H9 (cell line): ENCODE measurements around the gene NDUFA11. TPM values are rescaled to one million over a fixed set of nuclear protein-coding genes. Genes with fewer than 3 reads are reported as not detected.

Source experiments
- DNase-seq: peaks from one replicate; pipeline ENCODE4 v3.0.0-alpha.2; 2017
- H2AFZ ChIP-seq: one replicate; pipeline ENCODE4 v1.6.1; 2013; ENCODE audit warnings: mild to moderate bottlenecking, low read length, control low read depth, moderate library complexity
- H2AK5ac ChIP-seq: 2 replicates; pipeline ENCODE4 v1.6.1; 2013; ENCODE audit warnings: low read length, control low read depth, mixed read lengths; ENCODE audit not compliant: insufficient read length
- H2BK120ac ChIP-seq: one replicate; pipeline ENCODE4 v1.6.1; 2013; ENCODE audit warnings: low read depth, mild to moderate bottlenecking, low read length, control low read depth, inconsistent platforms; ENCODE audit not compliant: poor library complexity, severe bottlenecking
- H2BK12ac ChIP-seq: 2 replicates; pipeline ENCODE4 v1.6.1; 2013; ENCODE audit warnings: low read length, control low read depth, mixed read lengths, low read depth; ENCODE audit not compliant: insufficient read length
- H2BK15ac ChIP-seq: 2 replicates; pipeline ENCODE4 v1.6.1; 2013; ENCODE audit warnings: low read depth, low read length, control low read depth
- H2BK20ac ChIP-seq: one replicate; pipeline ENCODE4 v1.6.1; 2013; ENCODE audit warnings: low read depth, mild to moderate bottlenecking, low read length, control low read depth, inconsistent platforms; ENCODE audit not compliant: poor library complexity, severe bottlenecking
- H2BK5ac ChIP-seq: 2 replicates; pipeline ENCODE4 v1.6.1; 2013; ENCODE audit warnings: low read length, control low read depth, mixed read lengths; ENCODE audit not compliant: insufficient read length
- H3K14ac ChIP-seq: 2 replicates; pipeline ENCODE4 v1.6.1; 2013; ENCODE audit warnings: low read length, control low read depth; ENCODE audit not compliant: insufficient read depth
- H3K18ac ChIP-seq: 2 replicates; pipeline ENCODE4 v1.6.1; 2013; ENCODE audit warnings: low read depth, mild to moderate bottlenecking, mixed read lengths, low read length, control low read depth; ENCODE audit not compliant: insufficient read length
- H3K23ac ChIP-seq: 2 replicates; pipeline ENCODE4 v1.6.1; 2013; ENCODE audit warnings: low read length, control low read depth, mixed read lengths, low read depth; ENCODE audit not compliant: insufficient read length
- H3K23me2 ChIP-seq: 2 replicates; pipeline ENCODE4 v1.6.1; 2013; ENCODE audit warnings: low read depth, mild to moderate bottlenecking, mixed read lengths, low read length, control low read depth; ENCODE audit not compliant: insufficient read length, poor library complexity, severe bottlenecking
- H3K27ac ChIP-seq: 2 replicates; pipeline ENCODE4 v1.5.1; 2013; ENCODE audit warnings: low read length, control low read depth, mixed read lengths, low read depth; ENCODE audit not compliant: insufficient read length
- H3K27me3 ChIP-seq: 2 replicates; pipeline ENCODE4 v1.6.1; 2013; ENCODE audit warnings: low read length, control low read depth, inconsistent platforms; ENCODE audit not compliant: insufficient read depth
- H3K4ac ChIP-seq: 2 replicates; pipeline ENCODE4 v1.6.1; 2013; ENCODE audit warnings: low read depth, mild to moderate bottlenecking, control low read depth, inconsistent platforms, low read length, moderate library complexity
- H3K4me1 ChIP-seq: 2 replicates; pipeline ENCODE4 v1.6.1; 2013; ENCODE audit warnings: low read length, control low read depth, inconsistent platforms; ENCODE audit not compliant: insufficient read depth
- H3K4me2 ChIP-seq: 2 replicates; pipeline ENCODE4 v1.6.1; 2013; ENCODE audit warnings: low read length, control low read depth, mixed read lengths; ENCODE audit not compliant: insufficient read length, insufficient read depth
- H3K56ac ChIP-seq: 2 replicates; pipeline ENCODE4 v1.6.1; 2013; ENCODE audit warnings: low read depth, mild to moderate bottlenecking, mixed read lengths, low read length, control low read depth; ENCODE audit not compliant: insufficient read length
- H3K79me1 ChIP-seq: 2 replicates; pipeline ENCODE4 v1.6.1; 2013; ENCODE audit warnings: low read depth, mild to moderate bottlenecking, moderate library complexity, low read length, control low read depth, inconsistent platforms; ENCODE audit not compliant: insufficient read depth, poor library complexity, severe bottlenecking
- H3K79me2 ChIP-seq: 2 replicates; pipeline ENCODE4 v1.6.1; 2013; ENCODE audit warnings: low read length, control low read depth, inconsistent platforms; ENCODE audit not compliant: insufficient read depth
- H3K9ac ChIP-seq: 2 replicates; pipeline ENCODE4 v1.6.1; 2013; ENCODE audit warnings: low read length, control low read depth, mixed read lengths; ENCODE audit not compliant: insufficient read length; ENCODE audit errors: extremely low read depth
- H3K9me3 ChIP-seq: one replicate; pipeline ENCODE4 v1.6.1; 2013; ENCODE audit warnings: low read depth, low read length, inconsistent platforms; ENCODE audit not compliant: control insufficient read depth
- H3T11ph ChIP-seq: one replicate; pipeline ENCODE4 v1.6.1; 2013; ENCODE audit warnings: mild to moderate bottlenecking, low read length, control low read depth, inconsistent platforms
- H4K20me1 ChIP-seq: one replicate; pipeline ENCODE4 v1.6.1; 2013; ENCODE audit not compliant: control insufficient read depth, insufficient read length, insufficient read depth
- H4K5ac ChIP-seq: 2 replicates; pipeline ENCODE4 v1.6.1; 2013; ENCODE audit warnings: low read depth, mild to moderate bottlenecking, mixed read lengths, low read length, control low read depth; ENCODE audit not compliant: insufficient read length
- H4K8ac ChIP-seq: replicated peaks from 2 replicates; pipeline ENCODE4 v1.6.1; 2013; ENCODE audit warnings: low read length, control low read depth, mixed read lengths, low read depth; ENCODE audit not compliant: insufficient read length
- H4K91ac ChIP-seq: 2 replicates; pipeline ENCODE4 v1.6.1; 2013; ENCODE audit warnings: low read depth, mild to moderate bottlenecking, moderate library complexity, mixed read lengths, low read length, control low read depth; ENCODE audit not compliant: insufficient read length
- H3K27ac Mint-ChIP-seq, 3 experiments: 2 replicates in 2 of 3; 3 replicates in 1 of 3; pipeline ENCODE4 v1.8.0; 2020 to 2021; ENCODE audit warnings: mixed read lengths in 3 of 3, mild to moderate bottlenecking in 1 of 3, moderate library complexity in 1 of 3
- H3K27me3 Mint-ChIP-seq: 2 replicates; pipeline ENCODE4 v1.8.0; 2021; ENCODE audit warnings: low read depth, mild to moderate bottlenecking, moderate library complexity, mixed read lengths
- H3K36me3 Mint-ChIP-seq, 3 experiments: 2 replicates in 2 of 3; 3 replicates in 1 of 3; pipeline ENCODE4 v1.8.0; 2020 to 2021; ENCODE audit warnings: low read depth in 3 of 3, mixed read lengths in 3 of 3; ENCODE audit not compliant: insufficient read depth in 1 of 3
- H3K4me1 Mint-ChIP-seq, 2 experiments: 2 replicates each; pipeline ENCODE4 v1.8.0; 2020; ENCODE audit warnings: mixed read lengths in 2 of 2
- H3K4me3 Mint-ChIP-seq, 2 experiments: 2 replicates in 1 of 2; 3 replicates in 1 of 2; pipeline ENCODE4 v1.8.0; 2020 to 2021; ENCODE audit warnings: mild to moderate bottlenecking in 2 of 2, mixed read lengths in 2 of 2, moderate library complexity in 1 of 2
- H3K9me3 Mint-ChIP-seq, 2 experiments: 2 replicates in 1 of 2; 3 replicates in 1 of 2; pipeline ENCODE4 v1.8.0; 2020; ENCODE audit warnings: mild to moderate bottlenecking in 2 of 2, mixed read lengths in 2 of 2, moderate library complexity in 1 of 2
- WGBS: extraction: QIAGEN DNeasy Blood & Tissue Kit; methylation state at CpG from one replicate; pipeline ENCODE4 v1.1.7; 2013; ENCODE audit warnings: missing lambda C conversion rate, low lambda C conversion rate, mixed read lengths; ENCODE audit not compliant: insufficient read length; ENCODE audit errors: extremely low coverage; 5-methylcytosine and 5-hydroxymethylcytosine counted together
- total RNA-seq: library from RNA; stranded (reverse); gene quantifications from 2 replicates; pipeline ENCODE4 v1.2.1, GENCODE V29; 2021
- TF ChIP-seq, protein P1 (sequence below): fragments of 200-600 bp; sonication (generic); conservative IDR thresholded peaks from 3 replicates; pipeline ENCODE4 v1.8.0; 2021; ENCODE audit warnings: antibody characterized with exemption, mild to moderate bottlenecking

Gene NDUFA11
- total RNA-seq, 1 experiment from 2014 or later, result 282 TPM

DNA sequence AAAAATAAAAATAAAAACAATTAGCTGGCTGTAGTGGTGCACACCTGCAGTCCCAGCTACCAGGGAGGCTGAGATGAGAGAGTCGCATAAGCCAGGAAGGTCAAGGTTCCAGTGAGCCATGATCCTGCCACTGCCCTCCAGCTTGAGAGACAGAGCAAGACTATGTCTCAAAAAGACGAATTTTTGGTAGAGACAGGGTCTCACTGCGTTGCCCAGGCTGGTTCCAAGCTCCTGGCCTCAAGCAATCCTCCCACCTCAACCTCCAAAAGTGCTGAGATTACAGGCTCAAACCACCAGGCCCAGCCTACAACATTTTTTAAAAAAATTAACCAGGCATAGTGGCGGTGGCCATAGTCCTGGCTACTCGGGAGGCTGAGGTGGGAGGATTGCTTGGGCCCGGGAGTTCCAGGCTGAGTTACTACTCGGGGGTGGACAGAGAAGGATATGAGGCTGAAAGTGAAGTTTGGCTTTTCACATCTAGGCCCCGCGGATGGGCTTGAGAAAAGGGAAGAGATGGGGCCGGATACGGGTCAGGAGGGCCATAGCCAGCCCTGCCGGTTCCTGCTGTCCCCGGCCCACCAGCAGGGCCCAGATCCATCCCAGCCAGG is 10.2 kb downstream of the NDUFA11 start:
- no peaks in the 10 kb centered on the region for H3K23me2 ChIP-seq
- no peak overlapping the region for H2BK15ac ChIP-seq
- Mint-ChIP-seq H3K27me3 (peaks cover 24% of the 10 kb centered on the region), H3K27ac (peak overlapping the region in 2 of 3 experiments; percentile 55 to 93; a peak in 1 of 7 replicates), H3K4me1 (peaks cover 10 to 15% of the 10 kb centered on the region in 2 experiments), H3K9me3 (no peaks in the 10 kb centered on the region), H3K4me3 (no peak overlapping the region), H3K36me3 (peaks cover 3 to 11% (median 8%) of the 10 kb centered on the region in 3 experiments; a peak in 6 of 7 replicates)
- no peak overlapping the region for H3K56ac ChIP-seq
- H4K8ac ChIP-seq, result no peak overlapping the region
- no peak overlapping the region for H2BK12ac ChIP-seq
- no peak for DNase-seq
- no peak overlapping the region for H2BK5ac ChIP-seq
- TF ChIP-seq, protein P1, sequence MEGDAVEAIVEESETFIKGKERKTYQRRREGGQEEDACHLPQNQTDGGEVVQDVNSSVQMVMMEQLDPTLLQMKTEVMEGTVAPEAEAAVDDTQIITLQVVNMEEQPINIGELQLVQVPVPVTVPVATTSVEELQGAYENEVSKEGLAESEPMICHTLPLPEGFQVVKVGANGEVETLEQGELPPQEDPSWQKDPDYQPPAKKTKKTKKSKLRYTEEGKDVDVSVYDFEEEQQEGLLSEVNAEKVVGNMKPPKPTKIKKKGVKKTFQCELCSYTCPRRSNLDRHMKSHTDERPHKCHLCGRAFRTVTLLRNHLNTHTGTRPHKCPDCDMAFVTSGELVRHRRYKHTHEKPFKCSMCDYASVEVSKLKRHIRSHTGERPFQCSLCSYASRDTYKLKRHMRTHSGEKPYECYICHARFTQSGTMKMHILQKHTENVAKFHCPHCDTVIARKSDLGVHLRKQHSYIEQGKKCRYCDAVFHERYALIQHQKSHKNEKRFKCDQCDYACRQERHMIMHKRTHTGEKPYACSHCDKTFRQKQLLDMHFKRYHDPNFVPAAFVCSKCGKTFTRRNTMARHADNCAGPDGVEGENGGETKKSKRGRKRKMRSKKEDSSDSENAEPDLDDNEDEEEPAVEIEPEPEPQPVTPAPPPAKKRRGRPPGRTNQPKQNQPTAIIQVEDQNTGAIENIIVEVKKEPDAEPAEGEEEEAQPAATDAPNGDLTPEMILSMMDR, result no peak
- H2AK5ac ChIP-seq, result no peak overlapping the region
- no peak overlapping the region for H3K4ac ChIP-seq
- no peak overlapping the region for H2AFZ ChIP-seq
- H3K4me1 ChIP-seq, result no peaks in the 10 kb centered on the region; the same call in 1 of the 2 replicates
- no peaks in the 10 kb centered on the region for H3K9me3 ChIP-seq
- H4K20me1 ChIP-seq, result no peaks in the 10 kb centered on the region
- WGBS, result no CpG with 5 or more reads among the region's 13 CpGs
- no peak overlapping the region for H3T11ph ChIP-seq
- no peak overlapping the region for H4K5ac ChIP-seq
- H2BK20ac ChIP-seq, result no peak overlapping the region
- no peaks in the 10 kb centered on the region for H3K27me3 ChIP-seq
- no peak overlapping the region for H2BK120ac ChIP-seq
- H3K27ac ChIP-seq, result no peak overlapping the region
- H3K18ac ChIP-seq, result no peak overlapping the region
- H4K91ac ChIP-seq, result no peak overlapping the region
- no peak overlapping the region for H3K9ac ChIP-seq
- no peaks in the 10 kb centered on the region for H3K79me1 ChIP-seq
- H3K79me2 ChIP-seq, result no peaks in the 10 kb centered on the region
- H3K14ac ChIP-seq, result no peak overlapping the region
- H3K4me2 ChIP-seq, result no peak overlapping the region
- no peak overlapping the region for H3K23ac ChIP-seq
